Neural cell (in vitro differentiated cells): ENCODE results near the gene DUSP7. TPM values are rescaled to one million over a fixed set of nuclear protein-coding genes. Genes with fewer than 3 reads are reported as not detected.

Experiments
- H2AFZ ChIP-seq: fragments of 200-600, 300-800 bp; sonication (generic), shearing (Covaris generic); 2 replicates; pipeline ENCODE4 v1.6.0; 2014; ENCODE audit warnings: low read depth, mild to moderate bottlenecking, antibody characterized with exemption, low read length, moderate library complexity
- H3F3A ChIP-seq: fragments of 200-600 bp; shearing (Covaris generic); 2 replicates; pipeline ENCODE4 v1.6.1; 2016; ENCODE audit warnings: mild to moderate bottlenecking, moderate library complexity, mixed read lengths, antibody characterized with exemption, low read length; ENCODE audit not compliant: insufficient read depth, poor library complexity, severe bottlenecking
- H3K27ac ChIP-seq: fragments of 200-600, 300-800 bp; sonication (generic), shearing (Covaris generic); 2 replicates; pipeline ENCODE4 v1.5.1; 2014; ENCODE audit warnings: mild to moderate bottlenecking, low read length, moderate library complexity
- H3K27me3 ChIP-seq: fragments of 300-800, 200-600 bp; sonication (generic), shearing (Covaris generic); 2 replicates; pipeline ENCODE4 v1.6.0; 2014; ENCODE audit warnings: mild to moderate bottlenecking, low read depth, low read length, moderate library complexity; ENCODE audit not compliant: insufficient read depth
- H3K36me3 ChIP-seq: fragments of 300-800, 200-600 bp; sonication (generic), shearing (Covaris generic); 2 replicates; pipeline ENCODE4 v1.5.1; 2014; ENCODE audit warnings: mild to moderate bottlenecking, antibody characterized with exemption, low read length, moderate library complexity; ENCODE audit not compliant: insufficient read depth
- H3K4me2 ChIP-seq: fragments of 300-800, 200-600 bp; sonication (generic), shearing (Covaris generic); 2 replicates; pipeline ENCODE4 v1.6.0; 2014; ENCODE audit warnings: mild to moderate bottlenecking, low read length
- H3K4me3 ChIP-seq: fragments of 300-800, 200-600 bp; sonication (generic), shearing (Covaris generic); 2 replicates; pipeline ENCODE4 v1.5.1; 2014; ENCODE audit warnings: mild to moderate bottlenecking, low read length, moderate library complexity
- H3K79me2 ChIP-seq: fragments of 200-600 bp; shearing (Covaris generic); replicated peaks from 2 replicates; pipeline ENCODE4 v1.6.0; 2014; ENCODE audit warnings: mild to moderate bottlenecking, low read length, moderate library complexity; ENCODE audit not compliant: insufficient read depth
- H3K9ac ChIP-seq: fragments of 300-800, 200-600 bp; sonication (generic), shearing (Covaris generic); 2 replicates; pipeline ENCODE4 v1.6.1; 2016; ENCODE audit warnings: mild to moderate bottlenecking, low read length, mixed read lengths
- H3K9me2 ChIP-seq: fragments of 200-600 bp; shearing (Covaris generic); 2 replicates; pipeline ENCODE4 v1.6.1; 2016; ENCODE audit warnings: mild to moderate bottlenecking, low read length, mixed read lengths; ENCODE audit not compliant: insufficient read depth
- H3K9me3 ChIP-seq: fragments of 200-600, 300-800 bp; sonication (generic), shearing (Covaris generic); 2 replicates; pipeline ENCODE4 v1.6.1; 2016; ENCODE audit warnings: mild to moderate bottlenecking, mixed run types, low read length, moderate library complexity, mixed read lengths
- H4K20me1 ChIP-seq: fragments of 200-600 bp; shearing (Covaris generic); 2 replicates; pipeline ENCODE4 v1.6.1; 2016; ENCODE audit warnings: mild to moderate bottlenecking, mixed run types; ENCODE audit not compliant: insufficient read depth
- EP300 ChIP-seq: fragments of 450-650 bp; conservative IDR thresholded peaks from 2 replicates; pipeline ENCODE4 v1.6.1; 2014; ENCODE audit warnings: antibody characterized with exemption, mild to moderate bottlenecking, moderate library complexity; ENCODE audit not compliant: poor library complexity, severe bottlenecking
- EZH2 ChIP-seq: fragments of 200-600, 300-800 bp; shearing (Covaris generic), sonication (generic); IDR thresholded peaks from 2 replicates; pipeline ENCODE4 v1.6.1; 2014; ENCODE audit warnings: antibody characterized with exemption, low read length, borderline replicate concordance, mild to moderate bottlenecking; ENCODE audit not compliant: insufficient read depth, poor library complexity, severe bottlenecking
- MXI1 ChIP-seq: fragments of 450-650 bp; conservative IDR thresholded peaks from 2 replicates; pipeline ENCODE4 v1.6.1; 2014; ENCODE audit warnings: antibody characterized with exemption, mild to moderate bottlenecking; ENCODE audit not compliant: poor library complexity, severe bottlenecking
- POLR2AphosphoS5 ChIP-seq: IDR thresholded peaks from 2 replicates; pipeline ENCODE4 v1.6.1; 2012
- RAD21 ChIP-seq: fragments of 450-650 bp; conservative IDR thresholded peaks from 2 replicates; pipeline ENCODE4 v1.6.1; 2014; ENCODE audit warnings: antibody characterized with exemption, mild to moderate bottlenecking, moderate library complexity
- SMC3 ChIP-seq: fragments of 450-650 bp; conservative IDR thresholded peaks from 2 replicates; pipeline ENCODE4 v1.6.1; 2014; ENCODE audit warnings: antibody characterized with exemption, mild to moderate bottlenecking, moderate library complexity; ENCODE audit not compliant: poor library complexity
- TAF1 ChIP-seq: IDR thresholded peaks from 2 replicates; pipeline ENCODE4 v1.6.1; 2012; ENCODE audit warnings: low read depth
- polyA plus RNA-seq: library from polyadenylated mRNA; depleted of rRNA; stranded (reverse); fragments of >200 nt; gene quantifications from 2 replicates; pipeline ENCODE4 v1.2.3, GENCODE V29; 2014
- TF ChIP-seq, protein P1 (sequence below): IDR thresholded peaks from 2 replicates; pipeline ENCODE4 v1.6.1; 2012; ENCODE audit warnings: borderline replicate concordance
- TF ChIP-seq, protein P2 (sequence below): fragments of 450-650 bp; IDR thresholded peaks from 2 replicates; pipeline ENCODE4 v1.5.1; 2014; ENCODE audit warnings: antibody characterized with exemption, mild to moderate bottlenecking, moderate library complexity; ENCODE audit not compliant: poor library complexity, severe bottlenecking

Gene DUSP7
- polyA plus RNA-seq, 1 donor from 2014 or later, result 8.5 TPM

DNA sequence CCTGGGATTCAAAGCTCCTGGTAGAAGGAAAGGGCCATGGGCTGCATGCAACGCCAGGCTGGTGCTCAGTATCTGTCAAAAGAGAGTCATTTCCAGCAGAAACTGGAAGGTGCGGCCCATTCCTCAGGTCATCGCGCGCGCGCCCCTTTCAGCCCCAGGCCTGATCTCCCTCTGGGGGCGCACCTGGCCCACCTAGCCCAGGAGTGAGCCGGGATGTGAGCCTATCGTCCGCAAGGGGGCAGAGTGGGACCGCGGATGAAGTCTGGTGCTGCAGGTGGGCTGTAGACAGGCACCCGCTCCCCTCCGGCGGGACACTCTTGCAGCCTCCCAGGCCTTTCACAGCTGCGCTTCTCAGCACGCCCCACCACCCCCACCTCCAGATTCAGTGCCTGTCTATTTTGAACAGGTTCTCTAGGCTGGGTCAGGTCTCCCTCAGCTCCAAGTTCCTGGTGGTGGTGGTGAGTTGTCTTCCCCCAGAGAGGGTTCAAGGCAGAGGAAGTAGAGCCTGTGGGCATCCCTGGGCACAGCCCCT, 54.9 kb downstream of the DUSP7 start:
- Histone ChIP-seq H4K20me1 (no peaks in the 10 kb centered on the region), H3K4me2 (peak overlapping the region; percentile 43), H3K4me3 (peak overlapping the region; percentile 54), H3K36me3 (no peaks in the 10 kb centered on the region), H2AFZ (no peak overlapping the region), H3K27me3 (no peaks in the 10 kb centered on the region), H3F3A (no peaks in the 10 kb centered on the region), H3K9me2 (no peaks in the 10 kb centered on the region), H3K79me2 (no peaks in the 10 kb centered on the region), H3K9me3 (no peaks in the 10 kb centered on the region), H3K27ac (peak overlapping the region; percentile 74), H3K9ac (peak overlapping the region; percentile 66)
- TF ChIP-seq POLR2AphosphoS5 (peak; percentile 52), SMC3 (peak; percentile 99), RAD21 (peak; percentile 100), TAF1 (no peak), EZH2 (no peak), MXI1 (peak; percentile 45), EP300 (peak; percentile 35)
- TF ChIP-seq, protein P1, sequence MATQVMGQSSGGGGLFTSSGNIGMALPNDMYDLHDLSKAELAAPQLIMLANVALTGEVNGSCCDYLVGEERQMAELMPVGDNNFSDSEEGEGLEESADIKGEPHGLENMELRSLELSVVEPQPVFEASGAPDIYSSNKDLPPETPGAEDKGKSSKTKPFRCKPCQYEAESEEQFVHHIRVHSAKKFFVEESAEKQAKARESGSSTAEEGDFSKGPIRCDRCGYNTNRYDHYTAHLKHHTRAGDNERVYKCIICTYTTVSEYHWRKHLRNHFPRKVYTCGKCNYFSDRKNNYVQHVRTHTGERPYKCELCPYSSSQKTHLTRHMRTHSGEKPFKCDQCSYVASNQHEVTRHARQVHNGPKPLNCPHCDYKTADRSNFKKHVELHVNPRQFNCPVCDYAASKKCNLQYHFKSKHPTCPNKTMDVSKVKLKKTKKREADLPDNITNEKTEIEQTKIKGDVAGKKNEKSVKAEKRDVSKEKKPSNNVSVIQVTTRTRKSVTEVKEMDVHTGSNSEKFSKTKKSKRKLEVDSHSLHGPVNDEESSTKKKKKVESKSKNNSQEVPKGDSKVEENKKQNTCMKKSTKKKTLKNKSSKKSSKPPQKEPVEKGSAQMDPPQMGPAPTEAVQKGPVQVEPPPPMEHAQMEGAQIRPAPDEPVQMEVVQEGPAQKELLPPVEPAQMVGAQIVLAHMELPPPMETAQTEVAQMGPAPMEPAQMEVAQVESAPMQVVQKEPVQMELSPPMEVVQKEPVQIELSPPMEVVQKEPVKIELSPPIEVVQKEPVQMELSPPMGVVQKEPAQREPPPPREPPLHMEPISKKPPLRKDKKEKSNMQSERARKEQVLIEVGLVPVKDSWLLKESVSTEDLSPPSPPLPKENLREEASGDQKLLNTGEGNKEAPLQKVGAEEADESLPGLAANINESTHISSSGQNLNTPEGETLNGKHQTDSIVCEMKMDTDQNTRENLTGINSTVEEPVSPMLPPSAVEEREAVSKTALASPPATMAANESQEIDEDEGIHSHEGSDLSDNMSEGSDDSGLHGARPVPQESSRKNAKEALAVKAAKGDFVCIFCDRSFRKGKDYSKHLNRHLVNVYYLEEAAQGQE, result no peak
- TF ChIP-seq, protein P2, sequence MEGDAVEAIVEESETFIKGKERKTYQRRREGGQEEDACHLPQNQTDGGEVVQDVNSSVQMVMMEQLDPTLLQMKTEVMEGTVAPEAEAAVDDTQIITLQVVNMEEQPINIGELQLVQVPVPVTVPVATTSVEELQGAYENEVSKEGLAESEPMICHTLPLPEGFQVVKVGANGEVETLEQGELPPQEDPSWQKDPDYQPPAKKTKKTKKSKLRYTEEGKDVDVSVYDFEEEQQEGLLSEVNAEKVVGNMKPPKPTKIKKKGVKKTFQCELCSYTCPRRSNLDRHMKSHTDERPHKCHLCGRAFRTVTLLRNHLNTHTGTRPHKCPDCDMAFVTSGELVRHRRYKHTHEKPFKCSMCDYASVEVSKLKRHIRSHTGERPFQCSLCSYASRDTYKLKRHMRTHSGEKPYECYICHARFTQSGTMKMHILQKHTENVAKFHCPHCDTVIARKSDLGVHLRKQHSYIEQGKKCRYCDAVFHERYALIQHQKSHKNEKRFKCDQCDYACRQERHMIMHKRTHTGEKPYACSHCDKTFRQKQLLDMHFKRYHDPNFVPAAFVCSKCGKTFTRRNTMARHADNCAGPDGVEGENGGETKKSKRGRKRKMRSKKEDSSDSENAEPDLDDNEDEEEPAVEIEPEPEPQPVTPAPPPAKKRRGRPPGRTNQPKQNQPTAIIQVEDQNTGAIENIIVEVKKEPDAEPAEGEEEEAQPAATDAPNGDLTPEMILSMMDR, result peak; percentile 100

DNA sequence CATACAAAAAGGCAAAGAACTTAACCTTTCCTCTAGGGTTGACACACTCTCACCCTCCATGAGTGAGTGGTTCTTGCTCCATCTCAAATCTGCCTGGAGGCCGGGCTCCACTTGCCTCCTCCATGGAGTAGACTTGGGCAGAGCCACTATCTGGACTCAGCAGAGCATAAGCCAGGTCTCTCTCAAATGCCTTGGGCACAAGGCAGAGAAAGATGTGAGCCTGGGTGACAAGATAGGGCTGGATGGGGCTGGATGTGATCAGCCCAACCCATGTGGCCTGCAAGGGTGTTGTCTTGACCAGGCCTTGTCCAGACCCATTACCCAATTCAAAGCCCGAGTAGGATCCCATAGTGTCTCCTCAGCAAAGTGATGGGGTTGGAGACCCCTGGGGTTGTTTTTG, 56.5 kb downstream of the DUSP7 start:
- Histone ChIP-seq H3K4me3 (no peak overlapping the region), H3K79me2 (peaks cover 5% of the 10 kb centered on the region), H2AFZ (no peak overlapping the region), H3K27ac (no peak overlapping the region), H3K4me2 (no peak overlapping the region), H3F3A (no peaks in the 10 kb centered on the region), H3K36me3 (no peaks in the 10 kb centered on the region), H3K9me3 (no peaks in the 10 kb centered on the region), H3K9me2 (no peaks in the 10 kb centered on the region), H3K27me3 (no peaks in the 10 kb centered on the region), H3K9ac (no peak overlapping the region), H4K20me1 (no peaks in the 10 kb centered on the region)
- no peak for TF ChIP-seq RAD21

Other genes with a start within 250 kb of the DUSP7 start
- gene IQCF2, start 195.0 kb downstream of the DUSP7 start, polyA plus RNA-seq, result not detected in 2 replicates
- gene IQCF5, start 181.0 kb downstream of the DUSP7 start, polyA plus RNA-seq, result not detected in 2 replicates
- gene IQCF1, start 153.2 kb downstream of the DUSP7 start, polyA plus RNA-seq, result not detected in 2 replicates
- gene RRP9, start 114.7 kb downstream of the DUSP7 start, polyA plus RNA-seq, result 26.8 and 26.9 TPM in 2 replicates
- 5.3 and 5.6 TPM in 2 replicates for gene PARP3, start 114.2 kb downstream of the DUSP7 start, polyA plus RNA-seq
- not detected in 2 replicates for gene GPR62, start 101.2 kb downstream of the DUSP7 start, polyA plus RNA-seq
- 251 and 327 TPM in 2 replicates for gene PCBP4, start 89.1 kb downstream of the DUSP7 start, polyA plus RNA-seq
- 0.50 and 0.81 TPM in 2 replicates for gene ABHD14B, start 82.5 kb downstream of the DUSP7 start, polyA plus RNA-seq
- gene ABHD14A, start 81.5 kb downstream of the DUSP7 start, polyA plus RNA-seq, result 57.8 and 75.8 TPM in 2 replicates
- gene ACY1, start 73.0 kb downstream of the DUSP7 start, polyA plus RNA-seq, result 14.4 and 17.9 TPM in 2 replicates
- 846 and 977 TPM in 2 replicates for gene RPL29, start 60.7 kb downstream of the DUSP7 start, polyA plus RNA-seq
- gene POC1A, start 97.9 kb upstream of the DUSP7 start, polyA plus RNA-seq, result 0.96 and 1.3 TPM in 2 replicates
- gene ALAS1, start 141.6 kb upstream of the DUSP7 start, polyA plus RNA-seq, result 66.0 and 66.7 TPM in 2 replicates
- not detected in 2 replicates for gene TLR9, start 169.1 kb upstream of the DUSP7 start, polyA plus RNA-seq
- gene TWF2, start 182.6 kb upstream of the DUSP7 start, polyA plus RNA-seq, result 58.5 and 61.7 TPM in 2 replicates
- 1.1 and 1.6 TPM in 2 replicates for gene PPM1M, start 189.2 kb upstream of the DUSP7 start, polyA plus RNA-seq
- 151 and 163 TPM in 2 replicates for gene WDR82, start 222.1 kb upstream of the DUSP7 start, polyA plus RNA-seq
- gene GLYCTK, start 231.3 kb upstream of the DUSP7 start, polyA plus RNA-seq, result 5.0 and 5.8 TPM in 2 replicates